Measurements from ENCODE around the gene MTRFR.

MTRFR gene

GRCh38 chr12:123261196-123261595 is 28.0 kb downstream of the MTRFR start:
- H3K27me3 ChIP-seq (ENCODE audit: control insufficient read depth in 1 of 2, insufficient read depth in 2 of 2, low read length in 2 of 2), result no peaks in the 10 kb centered on the region
- no peak overlapping the region for H3K4me3 ChIP-seq (ENCODE audit: low read depth in 1 of 2, low read length in 2 of 2)
- H3K9ac ChIP-seq (ENCODE audit: low read depth in 1 of 2, low read length in 2 of 2), result no peak overlapping the region
- no peaks in the 10 kb centered on the region for H3K4me1 ChIP-seq (ENCODE audit: control insufficient read depth in 1 of 2, insufficient read depth in 2 of 2, low read length in 2 of 2)
- no peak overlapping the region for H3K27ac ChIP-seq (ENCODE audit: low read depth, low read length)
- H3K9me3 ChIP-seq (ENCODE audit: control insufficient read depth in 1 of 2, low read length in 2 of 2), result no peaks in the 10 kb centered on the region
- H3K36me3 ChIP-seq (ENCODE audit: control insufficient read depth in 1 of 2, insufficient read depth in 2 of 2, low read length in 2 of 2), result peaks cover 12 to 72% of the 10 kb centered on the region in 2 donors

DNA sequence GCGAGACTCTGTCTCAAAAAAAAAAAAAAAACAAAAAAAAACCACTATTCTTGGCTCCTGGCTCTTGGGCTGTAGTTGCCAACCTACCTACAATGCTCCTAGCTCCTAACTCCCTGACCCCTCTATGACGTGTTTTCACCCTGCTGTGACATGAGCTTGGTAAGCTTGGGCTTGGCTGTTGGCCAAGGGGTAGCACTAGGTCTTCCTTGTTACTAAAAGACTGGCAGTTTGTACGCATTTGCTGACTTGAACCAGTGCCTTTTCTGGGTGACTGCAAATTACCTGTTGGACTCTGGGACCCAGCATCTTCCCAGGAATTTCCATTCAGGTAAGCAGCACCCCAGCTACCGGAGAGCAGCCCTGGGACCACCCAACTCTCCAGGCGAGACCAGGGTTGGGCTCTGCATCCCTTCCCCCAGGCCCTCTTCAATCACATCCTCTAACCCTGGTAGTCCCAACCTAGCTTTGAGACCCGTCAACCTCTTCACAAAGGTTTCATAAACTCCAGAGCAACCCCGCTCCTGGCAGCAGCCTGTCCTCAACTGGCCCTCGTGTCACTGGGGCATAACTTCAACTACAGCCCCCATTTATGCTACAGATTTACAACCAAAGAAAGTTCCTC is 30.1 kb downstream of the MTRFR start:
- H3K9ac ChIP-seq (ENCODE audit: low read depth in 1 of 2, low read length in 2 of 2), result no peak overlapping the region
- H3K36me3 ChIP-seq (ENCODE audit: control insufficient read depth in 1 of 2, insufficient read depth in 2 of 2, low read length in 2 of 2), result peaks cover 20 to 66% of the 10 kb centered on the region in 2 donors

DNA sequence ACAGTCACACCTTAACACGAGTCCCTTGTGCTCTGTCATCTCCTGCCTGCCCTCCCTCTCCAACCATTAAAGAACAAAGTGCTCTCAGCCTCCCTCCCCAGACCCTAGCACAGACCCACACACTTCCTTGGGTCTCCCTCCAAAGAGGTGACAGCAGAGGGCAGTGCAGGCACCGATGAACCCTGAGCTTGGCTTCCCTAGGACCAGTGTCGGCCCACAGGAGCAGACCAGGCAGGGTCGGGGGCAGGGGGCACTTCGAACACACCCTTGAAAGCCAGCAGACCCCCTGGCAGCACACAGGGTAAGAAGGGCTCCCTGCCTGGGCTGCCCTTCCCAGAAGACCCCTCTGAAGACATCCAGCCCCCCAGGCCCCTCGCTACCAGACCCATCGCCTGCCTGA is 31.4 kb downstream of the MTRFR start:
- Histone ChIP-seq H3K36me3 (ENCODE audit: control insufficient read depth in 1 of 2, insufficient read depth in 2 of 2, low read length in 2 of 2) (peaks cover 15 to 54% of the 10 kb centered on the region in 2 donors), H3K9me3 (ENCODE audit: control insufficient read depth in 1 of 2, low read length in 2 of 2) (no peaks in the 10 kb centered on the region), H3K27ac (ENCODE audit: low read depth, low read length) (no peak overlapping the region), H3K9ac (ENCODE audit: low read depth in 1 of 2, low read length in 2 of 2) (no peak overlapping the region), H3K4me1 (ENCODE audit: control insufficient read depth in 1 of 2, insufficient read depth in 2 of 2, low read length in 2 of 2) (peaks cover 6 to 10% of the 10 kb centered on the region in 2 donors), H3K4me3 (ENCODE audit: low read depth in 1 of 2, low read length in 2 of 2) (no peak overlapping the region), H3K27me3 (ENCODE audit: control insufficient read depth in 1 of 2, insufficient read depth in 2 of 2, low read length in 2 of 2) (no peaks in the 10 kb centered on the region)

More for the DNA sequence above, 30.1 kb downstream of the MTRFR start:
- Histone ChIP-seq H3K27ac (ENCODE audit: low read depth, low read length) (no peak overlapping the region), H3K27me3 (ENCODE audit: control insufficient read depth in 1 of 2, insufficient read depth in 2 of 2, low read length in 2 of 2) (no peaks in the 10 kb centered on the region), H3K4me1 (ENCODE audit: control insufficient read depth in 1 of 2, insufficient read depth in 2 of 2, low read length in 2 of 2) (no peaks in the 10 kb centered on the region), H3K9me3 (ENCODE audit: control insufficient read depth in 1 of 2, low read length in 2 of 2) (no peaks in the 10 kb centered on the region), H3K4me3 (ENCODE audit: low read depth in 1 of 2, low read length in 2 of 2) (no peak overlapping the region)

- Histone ChIP-seq H3K9me3 (ENCODE audit: control insufficient read depth in 1 of 2, low read length in 2 of 2) (no peaks in the 10 kb centered on the region), H3K36me3 (ENCODE audit: control insufficient read depth in 1 of 2, insufficient read depth in 2 of 2, low read length in 2 of 2) (peaks cover 15 to 41% of the 10 kb centered on the region in 2 donors), H3K27ac (ENCODE audit: low read depth, low read length) (no peak overlapping the region), H3K27me3 (ENCODE audit: control insufficient read depth in 1 of 2, insufficient read depth in 2 of 2, low read length in 2 of 2) (no peaks in the 10 kb centered on the region), H3K9ac (ENCODE audit: low read depth in 1 of 2, low read length in 2 of 2) (no peak overlapping the region), H3K4me3 (ENCODE audit: low read depth in 1 of 2, low read length in 2 of 2) (no peak overlapping the region), H3K4me1 (ENCODE audit: control insufficient read depth in 1 of 2, insufficient read depth in 2 of 2, low read length in 2 of 2) (peaks cover 13 to 17% of the 10 kb centered on the region in 2 donors)
Measured at GRCh38 chr12:123265851-123266678, 32.8 kb downstream of the MTRFR start.

GRCh38 chr12:123266679-123267277 is 33.5 kb downstream of the MTRFR start:
- Histone ChIP-seq H3K27ac (ENCODE audit: low read depth, low read length) (no peak overlapping the region), H3K4me3 (ENCODE audit: low read depth in 1 of 2, low read length in 2 of 2) (no peak overlapping the region), H3K4me1 (ENCODE audit: control insufficient read depth in 1 of 2, insufficient read depth in 2 of 2, low read length in 2 of 2) (peaks cover 13 to 17% of the 10 kb centered on the region in 2 donors), H3K9ac (ENCODE audit: low read depth in 1 of 2, low read length in 2 of 2) (no peak overlapping the region), H3K9me3 (ENCODE audit: control insufficient read depth in 1 of 2, low read length in 2 of 2) (no peaks in the 10 kb centered on the region), H3K36me3 (ENCODE audit: control insufficient read depth in 1 of 2, insufficient read depth in 2 of 2, low read length in 2 of 2) (peaks cover 15 to 33% of the 10 kb centered on the region in 2 donors), H3K27me3 (ENCODE audit: control insufficient read depth in 1 of 2, insufficient read depth in 2 of 2, low read length in 2 of 2) (no peaks in the 10 kb centered on the region)

GRCh38 chr12:123267335-123267920 is 34.2 kb downstream of the MTRFR start:
- H3K4me1 ChIP-seq (ENCODE audit: control insufficient read depth in 1 of 2, insufficient read depth in 2 of 2, low read length in 2 of 2), result peaks cover 16 to 21% of the 10 kb centered on the region in 2 donors
- H3K36me3 ChIP-seq (ENCODE audit: control insufficient read depth in 1 of 2, insufficient read depth in 2 of 2, low read length in 2 of 2), result peaks cover 15 to 27% of the 10 kb centered on the region in 2 donors
- H3K9ac ChIP-seq (ENCODE audit: low read depth in 1 of 2, low read length in 2 of 2), result no peak overlapping the region
- no peak overlapping the region for H3K27ac ChIP-seq (ENCODE audit: low read depth, low read length)
- no peaks in the 10 kb centered on the region for H3K27me3 ChIP-seq (ENCODE audit: control insufficient read depth in 1 of 2, insufficient read depth in 2 of 2, low read length in 2 of 2)
- no peak overlapping the region for H3K4me3 ChIP-seq (ENCODE audit: low read depth in 1 of 2, low read length in 2 of 2)
- no peaks in the 10 kb centered on the region for H3K9me3 ChIP-seq (ENCODE audit: control insufficient read depth in 1 of 2, low read length in 2 of 2)

- H3K4me3 ChIP-seq (ENCODE audit: low read depth in 1 of 2, low read length in 2 of 2), result no peak overlapping the region
- no peak overlapping the region for H3K27ac ChIP-seq (ENCODE audit: low read depth, low read length)
Measured at GRCh38 chr12:123267991-123268843, 35.0 kb downstream of the MTRFR start.

GRCh38 chr12:123268850-123269249 is 35.6 kb downstream of the MTRFR start:
- peak overlapping the region; percentile 13 for H3K27ac ChIP-seq (ENCODE audit: low read depth, low read length)
- H3K4me3 ChIP-seq (ENCODE audit: low read depth in 1 of 2, low read length in 2 of 2), result peak overlapping the region; percentile 28 to 74
- no peaks in the 10 kb centered on the region for H3K27me3 ChIP-seq (ENCODE audit: control insufficient read depth in 1 of 2, insufficient read depth in 2 of 2, low read length in 2 of 2)
- peak overlapping the region in 1 of 2 donors; percentile 12 for H3K9ac ChIP-seq (ENCODE audit: low read depth in 1 of 2, low read length in 2 of 2)
- H3K9me3 ChIP-seq (ENCODE audit: control insufficient read depth in 1 of 2, low read length in 2 of 2), result no peaks in the 10 kb centered on the region
- H3K36me3 ChIP-seq (ENCODE audit: control insufficient read depth in 1 of 2, insufficient read depth in 2 of 2, low read length in 2 of 2), result peaks cover 9 to 18% of the 10 kb centered on the region in 2 donors
- H3K4me1 ChIP-seq (ENCODE audit: control insufficient read depth in 1 of 2, insufficient read depth in 2 of 2, low read length in 2 of 2), result peaks cover 17 to 24% of the 10 kb centered on the region in 2 donors

More at GRCh38 chr12:123267991-123268843, 35.0 kb downstream of the MTRFR start:
- Histone ChIP-seq H3K9me3 (ENCODE audit: control insufficient read depth in 1 of 2, low read length in 2 of 2) (no peaks in the 10 kb centered on the region), H3K9ac (ENCODE audit: low read depth in 1 of 2, low read length in 2 of 2) (no peak overlapping the region), H3K4me1 (ENCODE audit: control insufficient read depth in 1 of 2, insufficient read depth in 2 of 2, low read length in 2 of 2) (peaks cover 17 to 24% of the 10 kb centered on the region in 2 donors), H3K36me3 (ENCODE audit: control insufficient read depth in 1 of 2, insufficient read depth in 2 of 2, low read length in 2 of 2) (peaks cover 14 to 23% of the 10 kb centered on the region in 2 donors), H3K27me3 (ENCODE audit: control insufficient read depth in 1 of 2, insufficient read depth in 2 of 2, low read length in 2 of 2) (no peaks in the 10 kb centered on the region)

- Histone ChIP-seq H3K4me3 (ENCODE audit: low read depth in 1 of 2, low read length in 2 of 2) (peak overlapping the region; percentile 74 to 82), H3K9me3 (ENCODE audit: control insufficient read depth in 1 of 2, low read length in 2 of 2) (no peaks in the 10 kb centered on the region), H3K27me3 (ENCODE audit: control insufficient read depth in 1 of 2, insufficient read depth in 2 of 2, low read length in 2 of 2) (no peaks in the 10 kb centered on the region), H3K27ac (ENCODE audit: low read depth, low read length) (peak overlapping the region; percentile 13), H3K4me1 (ENCODE audit: control insufficient read depth in 1 of 2, insufficient read depth in 2 of 2, low read length in 2 of 2) (peaks cover 17 to 24% of the 10 kb centered on the region in 2 donors), H3K36me3 (ENCODE audit: control insufficient read depth in 1 of 2, insufficient read depth in 2 of 2, low read length in 2 of 2) (peaks cover 9 to 16% of the 10 kb centered on the region in 2 donors), H3K9ac (ENCODE audit: low read depth in 1 of 2, low read length in 2 of 2) (peak overlapping the region; percentile 72 to 79)
Measured at GRCh38 chr12:123269395-123269892, 36.2 kb downstream of the MTRFR start.

Data from duodenal mucosa (tissue), 2 donors.